ENCODE data around the gene KCNK1. TPM values are rescaled to one million over a fixed set of nuclear protein-coding genes. Genes with fewer than 3 reads are reported as not detected.

KCNK1 gene
- total and polyA plus RNA-seq, 12 donors: 0.83 to 9.7 (median 3.7) TPM

DNA sequence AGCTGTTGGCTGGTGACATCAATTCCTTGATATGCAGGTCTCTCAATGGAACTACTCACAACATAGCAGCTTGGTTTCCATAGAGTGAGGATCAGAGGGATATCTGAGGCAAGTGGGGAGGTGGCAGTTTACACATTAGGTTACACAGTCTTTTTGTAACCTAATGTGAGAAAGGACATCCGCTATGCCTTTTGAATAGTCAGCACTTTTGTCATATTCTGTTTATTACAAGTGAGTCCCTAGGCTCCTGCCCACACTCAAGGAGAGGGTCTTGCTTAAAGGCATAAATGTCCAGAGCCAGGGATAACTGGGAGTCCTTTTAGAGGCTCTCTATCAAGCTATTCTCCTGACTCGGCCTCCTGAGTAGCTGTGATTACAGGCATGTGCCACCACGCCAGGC lies 104.2 kb downstream of the KCNK1 start:
- DNase-seq: no peak
- 84 to 94% (median 89%) methylated on average over 3 of the region's 3 CpGs for WGBS, 4 donors
- Histone ChIP-seq H3K9me3 (replicated peaks in 1 of 3) (no peaks in the 10 kb centered on the region), H3K27me3 (no peaks in the 10 kb centered on the region), H3K27ac (no peak overlapping the region), H3K4me3 (no peak overlapping the region), H3K36me3 (replicated peaks in 1 of 2) (no peaks in the 10 kb centered on the region), H3K4me1 (replicated peaks in 1 of 2) (peaks cover 0 to 9% of the 10 kb centered on the region in 2 donors)
- TF ChIP-seq, protein P1, sequence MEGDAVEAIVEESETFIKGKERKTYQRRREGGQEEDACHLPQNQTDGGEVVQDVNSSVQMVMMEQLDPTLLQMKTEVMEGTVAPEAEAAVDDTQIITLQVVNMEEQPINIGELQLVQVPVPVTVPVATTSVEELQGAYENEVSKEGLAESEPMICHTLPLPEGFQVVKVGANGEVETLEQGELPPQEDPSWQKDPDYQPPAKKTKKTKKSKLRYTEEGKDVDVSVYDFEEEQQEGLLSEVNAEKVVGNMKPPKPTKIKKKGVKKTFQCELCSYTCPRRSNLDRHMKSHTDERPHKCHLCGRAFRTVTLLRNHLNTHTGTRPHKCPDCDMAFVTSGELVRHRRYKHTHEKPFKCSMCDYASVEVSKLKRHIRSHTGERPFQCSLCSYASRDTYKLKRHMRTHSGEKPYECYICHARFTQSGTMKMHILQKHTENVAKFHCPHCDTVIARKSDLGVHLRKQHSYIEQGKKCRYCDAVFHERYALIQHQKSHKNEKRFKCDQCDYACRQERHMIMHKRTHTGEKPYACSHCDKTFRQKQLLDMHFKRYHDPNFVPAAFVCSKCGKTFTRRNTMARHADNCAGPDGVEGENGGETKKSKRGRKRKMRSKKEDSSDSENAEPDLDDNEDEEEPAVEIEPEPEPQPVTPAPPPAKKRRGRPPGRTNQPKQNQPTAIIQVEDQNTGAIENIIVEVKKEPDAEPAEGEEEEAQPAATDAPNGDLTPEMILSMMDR (IDR thresholded peaks at IDR 0.05): no peak
- no peak for TF ChIP-seq POLR2A (IDR thresholded peaks at IDR 0.05)
- intact Hi-C loops (cut with DNase I): no loop called here

DNA sequence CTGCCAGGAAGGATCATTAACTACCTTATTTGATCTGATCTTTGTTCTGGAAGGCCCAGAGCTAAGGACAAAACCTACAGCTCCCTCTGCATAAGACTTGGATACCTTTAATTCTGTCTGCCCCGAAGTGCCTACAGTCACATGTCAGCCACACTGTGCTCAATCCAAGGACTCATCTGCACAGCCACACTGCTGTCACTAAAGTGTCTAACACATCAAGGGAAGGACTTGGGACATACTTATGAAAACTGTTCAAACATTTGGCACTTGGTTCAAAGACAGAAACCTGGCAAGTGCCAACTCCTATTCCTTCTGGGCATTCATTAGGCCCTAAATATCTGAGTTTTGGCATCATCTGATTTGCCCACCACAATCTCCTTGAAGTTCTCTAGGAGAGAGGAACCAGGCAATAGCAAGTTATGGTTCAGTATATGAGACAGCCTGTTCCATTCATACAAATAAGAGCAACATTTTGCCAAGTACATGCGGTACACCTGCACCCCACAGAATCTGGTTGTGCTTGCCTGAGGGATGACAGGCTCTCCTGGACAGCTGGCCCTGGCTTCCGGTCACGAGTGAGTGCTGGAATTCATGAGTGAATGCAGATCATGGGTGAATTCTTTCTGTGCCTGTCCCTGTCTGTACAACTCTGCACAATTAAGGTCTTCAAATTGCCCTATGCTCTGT lies 105.9 kb downstream of the KCNK1 start:
- Histone ChIP-seq H3K36me3 (replicated peaks in 1 of 2) (no peaks in the 10 kb centered on the region), H3K27me3 (no peaks in the 10 kb centered on the region), H3K4me3 (no peak overlapping the region), H3K27ac (no peak overlapping the region), H3K4me1 (replicated peaks in 1 of 2) (peaks cover 0 to 9% of the 10 kb centered on the region in 2 donors), H3K9me3 (replicated peaks in 1 of 3) (no peaks in the 10 kb centered on the region)
- WGBS, 4 donors: 72 to 87% (median 82%) methylated on average over 4 of the region's 4 CpGs
- no peak for TF ChIP-seq POLR2A (IDR thresholded peaks at IDR 0.05)
- TF ChIP-seq, protein P1 (IDR thresholded peaks at IDR 0.05): no peak
- intact Hi-C loops (cut with DNase I): no loop called here
- DNase-seq: no peak

DNA sequence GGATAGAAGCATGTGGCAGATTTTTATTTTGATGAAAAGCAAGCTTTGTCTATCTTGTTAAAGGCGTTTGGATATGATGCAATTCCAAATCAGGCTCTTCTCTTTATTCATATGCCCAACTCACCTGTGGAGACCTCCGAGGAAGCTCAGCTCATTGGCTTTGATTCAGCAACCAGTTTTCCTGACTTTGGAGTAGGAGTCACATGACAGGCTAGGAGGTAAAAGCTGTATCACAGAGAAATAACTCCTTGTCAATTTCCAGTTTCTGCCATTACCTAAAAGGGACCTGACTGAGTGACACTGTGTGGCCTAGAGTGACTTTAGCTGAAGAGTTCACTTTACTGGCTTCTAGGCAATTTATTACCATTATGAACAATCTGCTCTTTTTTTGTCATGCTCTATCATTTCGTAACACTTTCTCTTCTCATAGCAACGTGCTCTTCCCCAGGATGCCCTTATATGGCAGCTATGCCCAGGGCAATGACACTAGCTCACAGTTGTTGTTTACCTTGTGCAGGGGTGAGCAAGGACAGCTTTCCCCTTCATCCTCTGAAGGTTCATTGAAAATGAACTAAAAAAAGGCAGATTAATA lies 107.2 kb downstream of the KCNK1 start:
- TF ChIP-seq, protein P1 (IDR thresholded peaks at IDR 0.05): no peak
- no peak for TF ChIP-seq POLR2A (IDR thresholded peaks at IDR 0.05)
- intact Hi-C loops (cut with DNase I): no loop called here
- H3K36me3 ChIP-seq (replicated peaks in 1 of 2): no peaks in the 10 kb centered on the region
- no peaks in the 10 kb centered on the region for H3K9me3 ChIP-seq (replicated peaks in 1 of 3)
- peak in 1 of 7 donors; percentile 62 for DNase-seq
- H3K27ac ChIP-seq: no peak overlapping the region
- H3K27me3 ChIP-seq: no peaks in the 10 kb centered on the region
- no peak overlapping the region for H3K4me3 ChIP-seq
- H3K4me1 ChIP-seq (replicated peaks in 1 of 2): peaks cover 0 to 9% of the 10 kb centered on the region in 2 donors
- WGBS, 4 donors: 38 to 47% (median 44%) methylated on average over 4 of the region's 4 CpGs

Small RNAs within 50 kb of the gene (microRNA-seq; reads per million reads assigned to microRNA genes)
- 0 to 0.45 (median 0) reads per million in 3 donors for gene MIR4427

Small RNAs within 50 kb of the gene (small RNA-seq; reads per million reads assigned to genes)
- 0 reads per million in 2 donors for gene MIR4427
